HepG2 (cell line): ENCODE measurements around the gene RNASE12. TPM values are rescaled to one million over a fixed set of nuclear protein-coding genes. Genes with fewer than 3 reads are reported as not detected.

Experiments used
- HDAC1 ChIP-seq: sonication (generic); formaldehyde crosslinking; IDR thresholded peaks from 2 replicates; pipeline ENCODE4 v1.5.1; 2020; ENCODE audit warnings: mild to moderate bottlenecking, missing genetic modification reagents
- KLF12 ChIP-seq: sonication (generic); formaldehyde crosslinking; IDR thresholded peaks from 2 replicates; pipeline ENCODE4 v1.4.0; 2020; ENCODE audit warnings: missing genetic modification reagents, borderline replicate concordance
- NFE2L2 ChIP-seq: fragments of 150-350 bp; IDR thresholded peaks from 2 replicates; pipeline ENCODE4 v1.6.1; 2014; ENCODE audit warnings: low read length
- PAF1 ChIP-seq: IDR thresholded peaks from 2 replicates; pipeline ENCODE4 v1.6.1; 2016; ENCODE audit warnings: missing genetic modification reagents, missing compliant biosample characterization
- SNAPC2 ChIP-seq: sonication (generic); formaldehyde crosslinking; IDR thresholded peaks from 2 replicates; pipeline ENCODE4 v1.8.1; 2022; ENCODE audit warnings: mild to moderate bottlenecking, missing genetic modification reagents
- ZFP62 ChIP-seq: sonication (generic); formaldehyde crosslinking; IDR thresholded peaks from 2 replicates; pipeline ENCODE4 v1.4.0; 2020; ENCODE audit warnings: missing genetic modification reagents
- ZNF274 ChIP-seq: sonication (generic); formaldehyde crosslinking; IDR thresholded peaks from 2 replicates; pipeline ENCODE4 v1.5.1; 2020; ENCODE audit warnings: mild to moderate bottlenecking, missing genetic modification reagents
- ZNF616 ChIP-seq: sonication (generic); formaldehyde crosslinking; IDR thresholded peaks from 2 replicates; pipeline ENCODE4 v1.5.0; 2020; ENCODE audit warnings: low read depth, mild to moderate bottlenecking, missing genetic modification reagents
- ZNF703 ChIP-seq: sonication (generic); formaldehyde crosslinking; IDR thresholded peaks from 2 replicates; pipeline ENCODE4 v1.5.1; 2020; ENCODE audit warnings: missing genetic modification reagents, mild to moderate bottlenecking, moderate library complexity, borderline replicate concordance
- ZNF850 ChIP-seq: sonication (generic); formaldehyde crosslinking; conservative IDR thresholded peaks from 2 replicates; pipeline ENCODE4 v1.9.0; 2021; ENCODE audit warnings: mild to moderate bottlenecking, missing genetic modification reagents
- polyA plus RNA-seq, 8 experiments: library from polyadenylated mRNA; depleted of rRNA in 3 of 8; stranded (reverse) in 7 of 8; unstranded in 1 of 8; fragments of >200 nt; fragmentation: Illumina TruSeq in 4 of 8; extraction: Trizol in 4 of 8; gene quantifications; 2 replicates each; pipeline versions ENCODE4 v1.2.1 to v1.2.3, GENCODE V29; 2011 to 2016; ENCODE audit warnings: low read depth in 4 of 8, missing spikeins in 1 of 8, mixed read lengths in 1 of 8; ENCODE audit not compliant: insufficient read depth in 1 of 8
- total RNA-seq, 5 experiments: library from RNA; depleted of rRNA; stranded (reverse); fragments of >200 nt; fragmentation: Illumina TruSeq; extraction: Trizol; gene quantifications; 2 replicates each; pipeline ENCODE4 v1.2.3, GENCODE V29; 2016; ENCODE audit warnings: low read depth in 1 of 5
- TF ChIP-seq, protein P1 (sequence below): sonication (generic); formaldehyde crosslinking; IDR thresholded peaks from 2 replicates; pipeline ENCODE4 v1.5.1; 2020; ENCODE audit warnings: mild to moderate bottlenecking, missing genetic modification reagents, moderate library complexity
- TF ChIP-seq, protein P2 (sequence below): IDR thresholded peaks from 2 replicates; pipeline ENCODE4 v1.6.1; 2016; ENCODE audit warnings: missing biosample characterization, missing genetic modification reagents, low read depth
- TF ChIP-seq, protein P3 (sequence below): sonication (generic); formaldehyde crosslinking; IDR thresholded peaks from 2 replicates; pipeline ENCODE4 v1.4.0; 2020; ENCODE audit warnings: missing genetic modification reagents
- TF ChIP-seq, protein P4 (sequence below): sonication (generic); formaldehyde crosslinking; IDR thresholded peaks from 2 replicates; pipeline ENCODE4 v1.5.0; 2020; ENCODE audit warnings: mild to moderate bottlenecking, missing genetic modification reagents
- TF ChIP-seq, protein P5 (sequence below): sonication (generic); formaldehyde crosslinking; IDR thresholded peaks from 2 replicates; pipeline ENCODE4 v1.9.0; 2022; ENCODE audit warnings: low read depth, missing genetic modification reagents
- TF ChIP-seq, protein P6 (sequence below): sonication (generic); formaldehyde crosslinking; IDR thresholded peaks from 2 replicates; pipeline ENCODE4 v1.8.0; 2022; ENCODE audit warnings: missing genetic modification reagents, mild to moderate bottlenecking, moderate library complexity, borderline replicate concordance
- TF ChIP-seq, protein P7 (sequence below): sonication (generic); formaldehyde crosslinking; IDR thresholded peaks from 2 replicates; pipeline ENCODE4 v1.8.0; 2022; ENCODE audit warnings: mild to moderate bottlenecking, missing genetic modification reagents; ENCODE audit not compliant: insufficient replicate concordance

Gene RNASE12
- total and polyA plus RNA-seq, 2 of the 13 experiments (the other 11 are each of a cell fraction or from before 2014, with no cell fraction given): not detected

DNA sequence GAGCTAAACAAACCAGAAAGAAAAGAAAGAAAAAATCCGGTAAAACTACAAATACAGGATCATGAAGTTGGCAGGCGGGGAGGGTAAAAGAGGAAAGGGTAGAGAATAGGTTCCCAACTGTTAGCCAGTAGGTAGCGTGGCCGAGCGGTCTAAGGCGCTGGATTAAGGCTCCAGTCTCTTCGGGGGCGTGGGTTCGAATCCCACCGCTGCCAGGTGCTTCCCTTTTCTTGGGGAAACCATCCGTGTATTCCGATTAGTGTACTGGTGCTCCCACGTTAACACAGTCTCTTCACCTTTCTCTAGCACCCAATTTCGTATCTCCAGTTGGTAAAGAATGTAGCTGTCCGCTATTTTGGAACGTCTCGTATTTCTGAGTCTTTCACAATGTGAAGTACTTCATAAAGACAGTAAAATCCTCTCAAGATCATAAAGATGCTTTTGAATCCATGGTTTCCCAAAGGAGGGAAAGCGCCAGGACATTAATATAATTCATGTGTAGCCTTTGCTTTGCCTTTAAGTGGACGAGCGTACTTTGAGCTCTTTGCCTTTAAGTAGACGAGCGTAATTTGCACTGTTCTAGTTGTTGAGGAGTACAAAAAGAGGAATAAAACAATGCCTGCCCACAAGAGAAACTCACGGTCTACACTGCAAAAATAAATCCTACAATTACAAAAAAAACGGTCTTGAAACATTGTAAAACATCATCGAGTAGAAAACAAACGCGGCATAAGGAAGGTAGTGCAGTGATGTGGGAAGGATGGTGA is 19.0 kb upstream of the RNASE12 start (continued):
- TF ChIP-seq ZNF703 (CRISPR knock-in tag) (no peak), ZNF616 (CRISPR knock-in tag) (no peak), SNAPC2 (no peak), NFE2L2 (no peak), KLF12 (CRISPR knock-in tag) (no peak), ZNF850 (CRISPR knock-in tag) (no peak), PAF1 (CRISPR knock-in tag) (no peak), ZFP62 (CRISPR knock-in tag) (no peak), HDAC1 (CRISPR knock-in tag) (peak; percentile 60), ZNF274 (CRISPR knock-in tag) (no peak)
- TF ChIP-seq, protein P1, sequence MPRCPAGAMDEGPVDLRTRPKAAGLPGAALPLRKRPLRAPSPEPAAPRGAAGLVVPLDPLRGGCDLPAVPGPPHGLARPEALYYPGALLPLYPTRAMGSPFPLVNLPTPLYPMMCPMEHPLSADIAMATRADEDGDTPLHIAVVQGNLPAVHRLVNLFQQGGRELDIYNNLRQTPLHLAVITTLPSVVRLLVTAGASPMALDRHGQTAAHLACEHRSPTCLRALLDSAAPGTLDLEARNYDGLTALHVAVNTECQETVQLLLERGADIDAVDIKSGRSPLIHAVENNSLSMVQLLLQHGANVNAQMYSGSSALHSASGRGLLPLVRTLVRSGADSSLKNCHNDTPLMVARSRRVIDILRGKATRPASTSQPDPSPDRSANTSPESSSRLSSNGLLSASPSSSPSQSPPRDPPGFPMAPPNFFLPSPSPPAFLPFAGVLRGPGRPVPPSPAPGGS: no peak
- TF ChIP-seq, protein P2, sequence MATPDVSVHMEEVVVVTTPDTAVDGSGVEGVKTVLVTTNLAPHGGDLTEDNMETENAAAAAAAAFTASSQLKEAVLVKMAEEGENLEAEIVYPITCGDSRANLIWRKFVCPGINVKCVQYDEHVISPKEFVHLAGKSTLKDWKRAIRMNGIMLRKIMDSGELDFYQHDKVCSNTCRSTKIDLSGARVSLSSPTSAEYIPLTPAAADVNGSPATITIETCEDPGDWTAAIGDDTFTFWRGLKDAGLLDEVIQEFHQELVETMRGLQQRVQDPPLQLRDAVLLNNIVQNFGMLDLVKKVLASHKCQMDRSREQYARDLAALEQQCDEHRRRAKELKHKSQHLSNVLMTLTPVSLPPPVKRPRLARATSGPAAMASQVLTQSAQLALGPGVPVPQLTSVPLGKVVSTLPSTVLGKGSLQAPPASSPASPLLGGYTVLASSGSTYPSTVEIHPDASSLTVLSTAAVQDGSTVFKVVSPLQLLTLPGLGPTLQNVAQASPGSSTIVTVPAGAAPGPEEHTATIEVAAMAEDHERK: no peak
- TF ChIP-seq, protein P3, sequence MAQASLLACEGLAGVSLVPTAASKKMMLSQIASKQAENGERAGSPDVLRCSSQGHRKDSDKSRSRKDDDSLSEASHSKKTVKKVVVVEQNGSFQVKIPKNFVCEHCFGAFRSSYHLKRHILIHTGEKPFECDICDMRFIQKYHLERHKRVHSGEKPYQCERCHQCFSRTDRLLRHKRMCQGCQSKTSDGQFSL (CRISPR knock-in tag): no peak
- TF ChIP-seq, protein P4, sequence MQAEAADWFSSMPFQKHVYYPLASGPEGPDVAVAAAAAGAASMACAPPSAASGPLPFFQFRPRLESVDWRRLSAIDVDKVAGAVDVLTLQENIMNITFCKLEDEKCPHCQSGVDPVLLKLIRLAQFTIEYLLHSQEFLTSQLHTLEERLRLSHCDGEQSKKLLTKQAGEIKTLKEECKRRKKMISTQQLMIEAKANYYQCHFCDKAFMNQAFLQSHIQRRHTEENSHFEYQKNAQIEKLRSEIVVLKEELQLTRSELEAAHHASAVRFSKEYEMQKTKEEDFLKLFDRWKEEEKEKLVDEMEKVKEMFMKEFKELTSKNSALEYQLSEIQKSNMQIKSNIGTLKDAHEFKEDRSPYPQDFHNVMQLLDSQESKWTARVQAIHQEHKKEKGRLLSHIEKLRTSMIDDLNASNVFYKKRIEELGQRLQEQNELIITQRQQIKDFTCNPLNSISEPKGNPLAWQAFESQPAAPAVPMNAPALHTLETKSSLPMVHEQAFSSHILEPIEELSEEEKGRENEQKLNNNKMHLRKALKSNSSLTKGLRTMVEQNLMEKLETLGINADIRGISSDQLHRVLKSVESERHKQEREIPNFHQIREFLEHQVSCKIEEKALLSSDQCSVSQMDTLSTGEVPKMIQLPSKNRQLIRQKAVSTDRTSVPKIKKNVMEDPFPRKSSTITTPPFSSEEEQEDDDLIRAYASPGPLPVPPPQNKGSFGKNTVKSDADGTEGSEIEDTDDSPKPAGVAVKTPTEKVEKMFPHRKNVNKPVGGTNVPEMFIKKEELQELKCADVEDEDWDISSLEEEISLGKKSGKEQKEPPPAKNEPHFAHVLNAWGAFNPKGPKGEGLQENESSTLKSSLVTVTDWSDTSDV (CRISPR knock-in tag): 0 out of 2 replicates have a peak, but pooled peaks have one; percentile 37
- TF ChIP-seq, protein P5, sequence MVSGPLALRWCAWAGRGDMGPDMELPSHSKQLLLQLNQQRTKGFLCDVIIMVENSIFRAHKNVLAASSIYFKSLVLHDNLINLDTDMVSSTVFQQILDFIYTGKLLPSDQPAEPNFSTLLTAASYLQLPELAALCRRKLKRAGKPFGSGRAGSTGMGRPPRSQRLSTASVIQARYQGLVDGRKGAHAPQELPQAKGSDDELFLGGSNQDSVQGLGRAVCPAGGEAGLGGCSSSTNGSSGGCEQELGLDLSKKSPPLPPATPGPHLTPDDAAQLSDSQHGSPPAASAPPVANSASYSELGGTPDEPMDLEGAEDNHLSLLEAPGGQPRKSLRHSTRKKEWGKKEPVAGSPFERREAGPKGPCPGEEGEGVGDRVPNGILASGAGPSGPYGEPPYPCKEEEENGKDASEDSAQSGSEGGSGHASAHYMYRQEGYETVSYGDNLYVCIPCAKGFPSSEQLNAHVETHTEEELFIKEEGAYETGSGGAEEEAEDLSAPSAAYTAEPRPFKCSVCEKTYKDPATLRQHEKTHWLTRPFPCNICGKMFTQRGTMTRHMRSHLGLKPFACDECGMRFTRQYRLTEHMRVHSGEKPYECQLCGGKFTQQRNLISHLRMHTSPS: no peak
- TF ChIP-seq, protein P6, sequence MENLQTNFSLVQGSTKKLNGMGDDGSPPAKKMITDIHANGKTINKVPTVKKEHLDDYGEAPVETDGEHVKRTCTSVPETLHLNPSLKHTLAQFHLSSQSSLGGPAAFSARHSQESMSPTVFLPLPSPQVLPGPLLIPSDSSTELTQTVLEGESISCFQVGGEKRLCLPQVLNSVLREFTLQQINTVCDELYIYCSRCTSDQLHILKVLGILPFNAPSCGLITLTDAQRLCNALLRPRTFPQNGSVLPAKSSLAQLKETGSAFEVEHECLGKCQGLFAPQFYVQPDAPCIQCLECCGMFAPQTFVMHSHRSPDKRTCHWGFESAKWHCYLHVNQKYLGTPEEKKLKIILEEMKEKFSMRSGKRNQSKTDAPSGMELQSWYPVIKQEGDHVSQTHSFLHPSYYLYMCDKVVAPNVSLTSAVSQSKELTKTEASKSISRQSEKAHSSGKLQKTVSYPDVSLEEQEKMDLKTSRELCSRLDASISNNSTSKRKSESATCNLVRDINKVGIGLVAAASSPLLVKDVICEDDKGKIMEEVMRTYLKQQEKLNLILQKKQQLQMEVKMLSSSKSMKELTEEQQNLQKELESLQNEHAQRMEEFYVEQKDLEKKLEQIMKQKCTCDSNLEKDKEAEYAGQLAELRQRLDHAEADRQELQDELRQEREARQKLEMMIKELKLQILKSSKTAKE (CRISPR knock-in tag): no peak
- TF ChIP-seq, protein P7, sequence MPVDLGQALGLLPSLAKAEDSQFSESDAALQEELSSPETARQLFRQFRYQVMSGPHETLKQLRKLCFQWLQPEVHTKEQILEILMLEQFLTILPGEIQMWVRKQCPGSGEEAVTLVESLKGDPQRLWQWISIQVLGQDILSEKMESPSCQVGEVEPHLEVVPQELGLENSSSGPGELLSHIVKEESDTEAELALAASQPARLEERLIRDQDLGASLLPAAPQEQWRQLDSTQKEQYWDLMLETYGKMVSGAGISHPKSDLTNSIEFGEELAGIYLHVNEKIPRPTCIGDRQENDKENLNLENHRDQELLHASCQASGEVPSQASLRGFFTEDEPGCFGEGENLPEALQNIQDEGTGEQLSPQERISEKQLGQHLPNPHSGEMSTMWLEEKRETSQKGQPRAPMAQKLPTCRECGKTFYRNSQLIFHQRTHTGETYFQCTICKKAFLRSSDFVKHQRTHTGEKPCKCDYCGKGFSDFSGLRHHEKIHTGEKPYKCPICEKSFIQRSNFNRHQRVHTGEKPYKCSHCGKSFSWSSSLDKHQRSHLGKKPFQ: peak; percentile 83
